Left lung (tissue), 10 donors: ENCODE data around the gene TNFRSF14. TPM values are rescaled to one million over a fixed set of nuclear protein-coding genes. Genes with fewer than 3 reads are reported as not detected.
"Not testable (repeated sequence)": the region's sequence is repeated elsewhere in the genome, so short reads cannot be mapped to it uniquely, and the experiment has no call there.

Experiments used
- ATAC-seq: fragments of 200-7000 bp; cut with Tn5 transposase; one replicate; pipeline ENCODE4 v1.9.1; 2020; ENCODE audit warnings: moderate library complexity
- DNase-seq, 4 donors: peaks; one replicate each; pipeline ENCODE4 v3.0.0-alpha.2; 2013 to 2020
- H3K27ac ChIP-seq, 2 donors: fragments of 200-600 bp; sonication (generic) in 1 of 2; one replicate each; pipeline versions ENCODE4 v1.5.0 to v1.8.0; 2020 to 2021
- H3K27me3 ChIP-seq, 2 donors: fragments of 200-600 bp; sonication (generic) in 1 of 2; one replicate each; pipeline versions ENCODE4 v1.5.0 to v1.8.0; 2020 to 2021
- H3K36me3 ChIP-seq, 2 donors: fragments of 200-600 bp; sonication (generic) in 1 of 2; one replicate each; pipeline versions ENCODE4 v1.5.0 to v1.8.0; 2020 to 2021
- H3K4me1 ChIP-seq, 2 donors: fragments of 200-600 bp; one replicate each; pipeline ENCODE4 v1.8.0; 2021
- H3K4me3 ChIP-seq, 2 donors: fragments of 200-600 bp; sonication (generic) in 1 of 2; one replicate each; pipeline versions ENCODE4 v1.5.0 to v1.8.0; 2020 to 2021; ENCODE audit warnings: mild to moderate bottlenecking in 1 of 2
- H3K9me3 ChIP-seq, 2 donors: fragments of 200-600 bp; sonication (generic) in 1 of 2; one replicate each; pipeline versions ENCODE4 v1.5.0 to v1.8.0; 2020 to 2021
- intact Hi-C, 2 donors: fragments of 100-400 bp; cut with DNase I; formaldehyde crosslinking; loops; one replicate each; pipeline versions ENCODE4 v1.11.2 to v1.14.2; 2022
- polyA plus RNA-seq, 6 donors: library from polyadenylated mRNA; unstranded; fragments of 120-200 nt; gene quantifications; one replicate each; pipeline ENCODE4 v1.2.1, GENCODE V29; 2013; ENCODE audit not compliant: insufficient read length in 6 of 6
- total RNA-seq, 2 donors: library from RNA; stranded (reverse); fragmentation: NEBNext Ultra II Directional; extraction: Animal tissue kit (Norgen Biotek cat#: 25700); gene quantifications; one replicate each; pipeline ENCODE4 v1.2.1, GENCODE V29; 2021
- TF ChIP-seq, protein P1 (sequence below), 2 donors: fragments of 200-600 bp; sonication (generic) in 1 of 2; IDR thresholded peaks; one replicate each; pipeline versions ENCODE4 v1.5.0 to v1.8.0; 2021; ENCODE audit warnings: antibody characterized with exemption in 2 of 2
- donor health status: DM: no; HTN: yes; CAD: no.
- donor health status: DM: no; HTN: no; CAD: no.

The TNFRSF14 gene
- total and polyA plus RNA-seq, 8 donors = 24.2 to 109 (median 30.3) TPM

DNA sequence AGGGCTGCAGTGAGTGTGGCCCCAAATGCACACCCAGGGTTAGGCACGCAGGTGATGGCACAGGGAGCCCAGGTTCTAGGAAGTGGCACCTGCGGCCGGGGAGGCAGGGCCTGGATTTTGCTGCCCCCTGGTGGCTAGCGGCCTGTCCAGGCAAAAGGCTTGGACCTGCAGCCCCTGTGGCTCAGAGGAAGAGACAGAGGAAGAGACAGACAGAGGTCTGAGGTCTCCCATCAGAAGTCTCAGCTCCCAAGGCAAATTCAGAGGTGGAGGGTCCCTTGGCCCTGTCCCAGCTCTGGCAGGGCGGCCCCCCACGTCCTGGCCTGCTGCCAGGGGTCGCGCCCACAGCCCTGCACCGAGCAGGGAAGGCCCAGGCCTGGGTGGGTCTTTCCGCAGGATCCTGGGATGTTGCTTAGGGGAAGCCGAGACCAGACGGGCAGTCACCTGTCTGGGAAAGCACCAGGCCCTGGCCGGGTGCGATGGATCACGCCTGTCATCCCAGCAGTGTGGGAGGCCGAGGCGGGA, 8.0 kb upstream of the TNFRSF14 start:
- Histone ChIP-seq H3K9me3 (no peaks in the 10 kb centered on the region), H3K4me3 (peak overlapping the region in 1 of 2 donors; percentile 61), H3K36me3 (no peaks in the 10 kb centered on the region), H3K4me1 (peaks cover 31 to 66% of the 10 kb centered on the region in 2 donors), H3K27me3 (no peaks in the 10 kb centered on the region), H3K27ac (peak overlapping the region; percentile 97)
- DNase-seq = peak in 3 of 4 donors; percentile 82 to 96 (median 90)
- ATAC-seq = peak; percentile 68
- intact Hi-C loops = loop anchor here in 1 of 2 donors (10.0 kb wide), 1 partner anchor 133 kb away; the partner anchor contains the start of gene PEX10
- TF ChIP-seq, protein P1, sequence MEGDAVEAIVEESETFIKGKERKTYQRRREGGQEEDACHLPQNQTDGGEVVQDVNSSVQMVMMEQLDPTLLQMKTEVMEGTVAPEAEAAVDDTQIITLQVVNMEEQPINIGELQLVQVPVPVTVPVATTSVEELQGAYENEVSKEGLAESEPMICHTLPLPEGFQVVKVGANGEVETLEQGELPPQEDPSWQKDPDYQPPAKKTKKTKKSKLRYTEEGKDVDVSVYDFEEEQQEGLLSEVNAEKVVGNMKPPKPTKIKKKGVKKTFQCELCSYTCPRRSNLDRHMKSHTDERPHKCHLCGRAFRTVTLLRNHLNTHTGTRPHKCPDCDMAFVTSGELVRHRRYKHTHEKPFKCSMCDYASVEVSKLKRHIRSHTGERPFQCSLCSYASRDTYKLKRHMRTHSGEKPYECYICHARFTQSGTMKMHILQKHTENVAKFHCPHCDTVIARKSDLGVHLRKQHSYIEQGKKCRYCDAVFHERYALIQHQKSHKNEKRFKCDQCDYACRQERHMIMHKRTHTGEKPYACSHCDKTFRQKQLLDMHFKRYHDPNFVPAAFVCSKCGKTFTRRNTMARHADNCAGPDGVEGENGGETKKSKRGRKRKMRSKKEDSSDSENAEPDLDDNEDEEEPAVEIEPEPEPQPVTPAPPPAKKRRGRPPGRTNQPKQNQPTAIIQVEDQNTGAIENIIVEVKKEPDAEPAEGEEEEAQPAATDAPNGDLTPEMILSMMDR (IDR thresholded peaks at IDR 0.05) = peak; percentile 97

DNA sequence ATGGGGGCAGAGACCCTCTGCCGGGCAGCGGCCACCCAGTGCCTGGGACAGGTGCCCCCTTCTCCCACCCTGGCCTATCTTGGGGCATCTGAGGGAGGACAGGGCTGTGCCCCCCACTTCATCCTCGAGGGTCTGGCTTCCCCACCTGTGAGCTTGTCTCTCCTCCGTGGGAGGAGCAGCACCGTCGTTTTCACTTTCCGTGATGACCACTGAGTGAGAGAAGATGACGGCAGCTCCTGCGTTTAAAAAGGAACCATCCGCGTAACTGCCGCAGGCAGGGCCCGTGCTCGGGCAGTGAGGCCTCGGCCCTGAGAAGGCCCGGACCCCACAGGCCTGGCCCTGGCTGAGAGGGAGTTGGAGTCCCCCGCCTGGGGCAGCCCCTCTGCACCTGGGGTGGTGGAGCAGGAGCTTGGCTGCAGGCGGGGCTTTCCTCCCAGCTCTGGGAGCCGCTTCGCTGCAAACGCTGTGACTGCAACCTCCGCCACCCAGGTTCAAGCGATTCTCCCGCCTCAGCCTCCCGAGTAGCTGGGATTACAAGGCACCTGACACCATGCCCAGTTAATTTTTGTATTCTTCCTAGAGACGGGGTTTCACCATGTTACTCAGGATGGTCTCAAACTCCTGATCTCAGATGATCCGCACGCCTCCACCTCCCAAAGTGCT, 6.7 kb upstream of the TNFRSF14 start:
- not testable (repeated sequence) for DNase-seq, ATAC-seq, H3K9me3 ChIP-seq, H3K36me3 ChIP-seq, H3K27me3 ChIP-seq
- Histone ChIP-seq H3K27ac (peak overlapping the region; percentile 97), H3K4me3 (peak overlapping the region in 1 of 2 donors; percentile 61), H3K4me1 (peaks cover 31 to 63% of the 10 kb centered on the region in 2 donors)
- intact Hi-C loops = loop anchor here in 1 of 2 donors (10.0 kb wide), 1 partner anchor 135 kb away; the partner anchor contains the start of gene PEX10

GRCh38 chr1:2550309-2550861, 5.8 kb upstream of the TNFRSF14 start:
- H3K27me3 ChIP-seq, H3K9me3 ChIP-seq, DNase-seq, intact Hi-C loops, ATAC-seq, H3K36me3 ChIP-seq: not testable (repeated sequence)
- peak overlapping the region in 1 of 2 donors; percentile 24 for H3K4me3 ChIP-seq
- H3K4me1 ChIP-seq = peaks cover 27 to 63% of the 10 kb centered on the region in 2 donors
- H3K27ac ChIP-seq = peak overlapping the region in 1 of 2 donors; percentile 97

DNA sequence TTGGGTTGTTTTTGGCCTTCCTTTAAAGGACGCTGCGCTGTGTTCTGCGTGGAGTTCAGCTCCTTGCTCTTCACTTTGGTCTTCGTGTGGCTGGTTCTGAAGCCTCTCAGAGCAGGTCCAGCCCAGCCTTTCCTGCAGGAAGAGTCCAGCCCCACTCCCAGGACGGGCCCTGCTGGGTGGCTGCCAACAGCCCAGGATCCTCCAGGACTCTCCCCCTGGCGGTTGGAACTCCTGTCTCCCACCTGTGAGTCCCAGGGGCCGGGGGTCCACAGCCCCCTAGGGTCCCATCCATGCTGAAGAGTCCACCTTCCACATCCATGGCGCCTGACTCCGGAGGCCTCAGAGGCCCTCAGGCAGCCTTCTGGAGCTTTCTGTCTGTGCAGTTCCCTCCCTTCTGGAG, 4.6 kb upstream of the TNFRSF14 start:
- DNase-seq, intact Hi-C loops, H3K36me3 ChIP-seq, ATAC-seq, H3K27me3 ChIP-seq, H3K9me3 ChIP-seq: not testable (repeated sequence)
- TF ChIP-seq, protein P1 (IDR thresholded peaks at IDR 0.05) = peak in 1 of 2 donors; percentile 12
- Histone ChIP-seq H3K27ac (peak overlapping the region in 1 of 2 donors; percentile 18), H3K4me1 (peaks cover 27 to 59% of the 10 kb centered on the region in 2 donors), H3K4me3 (peak overlapping the region in 1 of 2 donors; percentile 24)

- TF ChIP-seq, protein P1 (IDR thresholded peaks at IDR 0.05) = no peak
- no peak overlapping the region for H3K27ac ChIP-seq
- peaks cover 24 to 59% of the 10 kb centered on the region in 2 donors for H3K4me1 ChIP-seq
Observed at GRCh38 chr1:2552189-2552588, 4.0 kb upstream of the TNFRSF14 start.

DNA sequence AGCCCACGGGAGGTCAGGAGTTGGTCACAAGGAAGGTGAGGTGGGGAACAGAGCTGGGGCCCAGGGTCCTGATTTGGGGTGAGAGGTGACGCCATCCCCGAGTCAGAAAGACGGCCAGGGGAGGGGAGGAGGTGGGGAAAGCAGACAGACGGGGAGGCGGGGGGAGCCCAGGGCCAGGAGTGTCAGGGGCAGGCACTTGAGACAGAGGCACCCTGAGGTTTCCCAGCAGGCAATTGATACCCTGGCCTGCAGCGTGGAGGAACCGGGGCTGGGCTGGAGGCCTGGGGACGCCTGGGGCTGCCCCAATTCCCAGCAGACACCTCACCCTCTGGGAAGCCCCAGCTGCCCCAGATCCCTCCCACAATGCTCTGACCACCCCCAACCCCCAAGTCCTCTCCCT, 3.1 kb upstream of the TNFRSF14 start:
- DNase-seq, ATAC-seq, H3K27me3 ChIP-seq, H3K4me3 ChIP-seq, H3K9me3 ChIP-seq, H3K36me3 ChIP-seq, H3K27ac ChIP-seq, intact Hi-C loops: not testable (repeated sequence)
- H3K4me1 ChIP-seq = peaks cover 22 to 59% of the 10 kb centered on the region in 2 donors

More at GRCh38 chr1:2552189-2552588, 4.0 kb upstream of the TNFRSF14 start:
- no peaks in the 10 kb centered on the region for H3K36me3 ChIP-seq
- no peak for DNase-seq
- no peak for ATAC-seq
- H3K4me3 ChIP-seq = no peak overlapping the region
- intact Hi-C loops = no loop called here
- H3K9me3 ChIP-seq = no peaks in the 10 kb centered on the region
- no peaks in the 10 kb centered on the region for H3K27me3 ChIP-seq
